ENCODE data around the gene GNG13. TPM values are rescaled to one million over a fixed set of nuclear protein-coding genes. Genes with fewer than 3 reads are reported as not detected.

GNG13 gene
- total RNA-seq, 6 experiments from 2014 or later = not detected

- H3K27ac Mint-ChIP-seq = no peak overlapping the region
- no peak for TF ChIP-seq CTCF (IDR thresholded peaks at IDR 0.05)
- DNase-seq = no peak
- peaks cover under 1% of the 10 kb centered on the region; the same call in 1 of the 2 replicates for H3K27me3 Mint-ChIP-seq (ENCODE audit: insufficient read depth)
- no peak overlapping the region for H3K4me3 Mint-ChIP-seq
- H3K4me1 Mint-ChIP-seq (ENCODE audit: low read depth) = peaks cover 7% of the 10 kb centered on the region
- H3K36me3 Mint-ChIP-seq (ENCODE audit: low read depth) = no peaks in the 10 kb centered on the region
- no peaks in the 10 kb centered on the region for H3K9me3 Mint-ChIP-seq
Observed at GRCh38 chr16:775236-775796, 25.2 kb downstream of the GNG13 start.

- no peak for DNase-seq
- Mint-ChIP-seq H3K4me1 (ENCODE audit: low read depth) (peaks cover 7% of the 10 kb centered on the region), H3K4me3 (no peak overlapping the region), H3K9me3 (no peaks in the 10 kb centered on the region), H3K27me3 (ENCODE audit: insufficient read depth) (no peaks in the 10 kb centered on the region; the same call in 1 of the 2 replicates), H3K27ac (no peak overlapping the region), H3K36me3 (ENCODE audit: low read depth) (no peaks in the 10 kb centered on the region)
- no peak for TF ChIP-seq CTCF (IDR thresholded peaks at IDR 0.05)
Observed at GRCh38 chr16:774086-775001, 26.2 kb downstream of the GNG13 start.

- no peak for TF ChIP-seq CTCF (IDR thresholded peaks at IDR 0.05)
- Mint-ChIP-seq H3K36me3 (ENCODE audit: low read depth) (no peaks in the 10 kb centered on the region), H3K27me3 (ENCODE audit: insufficient read depth) (no peaks in the 10 kb centered on the region), H3K9me3 (no peaks in the 10 kb centered on the region), H3K4me1 (ENCODE audit: low read depth) (peaks cover 5% of the 10 kb centered on the region), H3K27ac (no peak overlapping the region), H3K4me3 (no peak overlapping the region)
- no peak for DNase-seq
Observed at GRCh38 chr16:772959-773358, 27.6 kb downstream of the GNG13 start.

GRCh38 chr16:770411-770810, 30.1 kb downstream of the GNG13 start:
- H3K27me3 Mint-ChIP-seq (ENCODE audit: insufficient read depth) = no peaks in the 10 kb centered on the region
- H3K4me3 Mint-ChIP-seq = no peak overlapping the region
- DNase-seq = no peak
- H3K36me3 Mint-ChIP-seq (ENCODE audit: low read depth) = no peaks in the 10 kb centered on the region
- H3K27ac Mint-ChIP-seq = no peak overlapping the region
- TF ChIP-seq CTCF (IDR thresholded peaks at IDR 0.05) = no peak
- H3K4me1 Mint-ChIP-seq (ENCODE audit: low read depth) = no peaks in the 10 kb centered on the region
- no peaks in the 10 kb centered on the region for H3K9me3 Mint-ChIP-seq

GRCh38 chr16:769934-770333, 30.6 kb downstream of the GNG13 start:
- no peaks in the 10 kb centered on the region for H3K27me3 Mint-ChIP-seq (ENCODE audit: insufficient read depth)
- no peaks in the 10 kb centered on the region for H3K9me3 Mint-ChIP-seq
- no peak for DNase-seq
- H3K27ac Mint-ChIP-seq = no peak overlapping the region
- no peak overlapping the region for H3K4me3 Mint-ChIP-seq
- H3K4me1 Mint-ChIP-seq (ENCODE audit: low read depth) = no peaks in the 10 kb centered on the region
- no peak for TF ChIP-seq CTCF (IDR thresholded peaks at IDR 0.05)
- no peaks in the 10 kb centered on the region for H3K36me3 Mint-ChIP-seq (ENCODE audit: low read depth)

Measured in HFFc6 (cell line).